ENCODE results near the gene BCL2. TPM values are rescaled to one million over a fixed set of nuclear protein-coding genes. Genes with fewer than 3 reads are reported as not detected.
"Not testable (repeated sequence)": the region's sequence is repeated elsewhere in the genome, so short reads cannot be mapped to it uniquely, and the experiment has no call there.

BCL2 gene
- total and polyA plus RNA-seq, 5 donors = 2.7 to 7.7 (median 4.0) TPM

DNA sequence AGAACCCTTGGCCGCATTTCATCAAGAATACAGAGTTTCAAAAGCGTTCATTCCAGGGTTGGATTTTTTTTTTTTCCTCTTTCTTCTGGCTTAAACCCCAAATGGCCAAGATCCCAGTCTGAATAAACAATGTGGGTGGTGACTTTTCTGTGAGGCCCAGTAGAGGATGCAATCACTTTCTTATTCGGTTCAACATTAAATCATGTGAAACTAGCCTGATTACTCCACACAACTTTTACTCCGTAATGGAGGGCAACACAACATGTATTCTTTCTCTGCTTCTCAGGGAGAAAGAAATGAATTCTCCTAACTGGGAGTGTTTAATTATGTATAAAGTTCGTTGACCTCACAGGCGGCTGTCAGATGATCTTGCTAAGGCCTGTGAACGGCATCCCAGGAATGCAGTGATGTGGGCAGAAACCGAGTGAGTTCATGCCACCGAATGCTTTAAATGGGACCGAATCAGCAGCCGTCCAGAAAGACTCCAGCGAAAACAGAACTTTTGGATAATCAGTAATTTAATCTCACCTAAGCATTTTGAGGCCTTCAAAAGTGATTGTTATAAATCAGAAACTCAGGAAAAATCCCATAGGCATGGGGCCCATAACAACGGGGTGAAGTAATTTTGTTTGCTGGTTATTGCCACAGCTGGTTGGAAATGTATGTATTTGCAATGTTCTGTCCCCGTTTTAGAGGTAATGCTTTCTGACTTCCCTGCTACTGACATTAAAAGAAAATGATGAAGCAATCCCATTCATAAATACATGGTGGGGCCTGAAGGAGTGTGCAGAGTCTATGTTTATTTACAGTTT is 81.5 kb downstream of the BCL2 start:
- Histone ChIP-seq H3K27ac (ENCODE audit: low read length) (peak overlapping the region; percentile 90), H3K27me3 (ENCODE audit: control insufficient read depth, insufficient read depth) (no peaks in the 10 kb centered on the region), H3K4me3 (ENCODE audit: low read length) (no peak overlapping the region), H3K9me3 (ENCODE audit: control insufficient read depth, low read length) (no peaks in the 10 kb centered on the region), H3K4me1 (ENCODE audit: control insufficient read depth, insufficient read depth, low read length) (peaks cover 4% of the 10 kb centered on the region)
- intact Hi-C loops (cut with DNase I) = no loop called here
- ATAC-seq = peak; percentile 81 to 84
- 32% methylated on average over 14 of the region's 14 CpGs for WGBS
- DNase-seq = peak in 2 of 3 donors; percentile 37 to 62

GRCh38 chr18:63236921-63237846 is 82.4 kb downstream of the BCL2 start:
- DNase-seq (peak; percentile 45 to 69 (median 65)), ATAC-seq (peak; percentile 36 to 44)
- Histone ChIP-seq H3K27ac (ENCODE audit: low read length) (peak overlapping the region; percentile 77), H3K4me3 (ENCODE audit: low read length) (no peak overlapping the region), H3K27me3 (ENCODE audit: control insufficient read depth, insufficient read depth) (no peaks in the 10 kb centered on the region), H3K9me3 (ENCODE audit: control insufficient read depth, low read length) (no peaks in the 10 kb centered on the region), H3K4me1 (ENCODE audit: control insufficient read depth, insufficient read depth, low read length) (peaks cover 4% of the 10 kb centered on the region)
- intact Hi-C loops (cut with DNase I) = no loop called here
- WGBS = 84% methylated on average over 21 of the region's 21 CpGs

- intact Hi-C loops (cut with DNase I) = no loop called here
Measured at GRCh38 chr18:63236406-63236805, 83.2 kb downstream of the BCL2 start.

DNA sequence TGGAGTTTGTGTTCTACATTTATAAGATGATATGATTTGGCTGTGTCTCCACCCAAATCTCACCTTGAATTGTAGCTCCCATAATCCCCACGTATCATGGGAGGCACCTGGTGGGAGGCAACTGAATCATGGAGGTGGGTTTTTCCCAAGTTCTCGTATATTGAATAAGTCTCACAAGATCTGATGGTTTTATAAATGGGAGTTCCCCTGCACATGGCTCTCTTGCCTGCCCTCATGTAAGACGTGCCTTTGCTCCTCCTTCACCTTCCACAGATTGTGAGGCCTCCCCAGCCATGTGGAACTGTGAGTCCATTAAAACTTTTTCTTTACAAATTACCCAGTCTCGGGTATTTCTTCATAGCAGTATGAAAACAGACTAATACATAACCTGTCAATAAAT is 83.6 kb downstream of the BCL2 start:
- H3K27me3 ChIP-seq (ENCODE audit: control insufficient read depth, insufficient read depth); ATAC-seq; DNase-seq; H3K9me3 ChIP-seq (ENCODE audit: control insufficient read depth, low read length); H3K4me1 ChIP-seq (ENCODE audit: control insufficient read depth, insufficient read depth, low read length); intact Hi-C loops (cut with DNase I); H3K4me3 ChIP-seq (ENCODE audit: low read length); H3K27ac ChIP-seq (ENCODE audit: low read length): not testable (repeated sequence)
- WGBS = 90% methylated on average over 4 of the region's 4 CpGs

More at GRCh38 chr18:63236406-63236805, 83.2 kb downstream of the BCL2 start:
- WGBS = 83% methylated on average over 14 of the region's 14 CpGs
- Histone ChIP-seq H3K9me3 (ENCODE audit: control insufficient read depth, low read length) (no peaks in the 10 kb centered on the region), H3K4me3 (ENCODE audit: low read length) (no peak overlapping the region), H3K4me1 (ENCODE audit: control insufficient read depth, insufficient read depth, low read length) (peaks cover 4% of the 10 kb centered on the region), H3K27me3 (ENCODE audit: control insufficient read depth, insufficient read depth) (no peaks in the 10 kb centered on the region), H3K27ac (ENCODE audit: low read length) (no peak overlapping the region)
- DNase-seq (peak in 2 of 3 donors; percentile 33 to 59), ATAC-seq (peak; percentile 44 to 56)

DNA sequence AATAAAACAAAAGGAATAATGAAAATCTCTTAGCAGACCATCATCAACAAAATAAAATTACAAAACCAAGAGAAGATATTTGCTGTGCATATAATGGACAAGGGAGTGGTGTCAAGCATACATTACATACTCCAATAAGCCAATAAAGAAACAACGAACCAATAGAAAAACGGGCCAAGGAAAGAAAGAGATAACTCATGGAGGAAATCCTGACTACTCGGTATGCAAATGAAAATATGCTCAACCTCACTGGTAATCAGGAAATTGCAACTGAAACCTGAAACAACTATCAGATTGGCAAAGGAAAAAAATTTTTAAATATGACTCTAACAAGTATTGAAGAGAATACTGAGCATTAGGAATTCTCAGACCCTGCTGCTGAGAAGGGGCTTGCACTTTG is 84.7 kb downstream of the BCL2 start:
- WGBS = 44% methylated on average over 3 of the region's 3 CpGs
- Histone ChIP-seq H3K9me3 (ENCODE audit: control insufficient read depth, low read length) (no peaks in the 10 kb centered on the region), H3K4me1 (ENCODE audit: control insufficient read depth, insufficient read depth, low read length) (peaks cover 4% of the 10 kb centered on the region), H3K4me3 (ENCODE audit: low read length) (no peak overlapping the region), H3K27me3 (ENCODE audit: control insufficient read depth, insufficient read depth) (no peaks in the 10 kb centered on the region), H3K27ac (ENCODE audit: low read length) (no peak overlapping the region)
- ATAC-seq (no peak), DNase-seq (no peak)
- intact Hi-C loops (cut with DNase I) = no loop called here

GRCh38 chr18:63234432-63234831 is 85.1 kb downstream of the BCL2 start:
- Histone ChIP-seq H3K4me3 (ENCODE audit: low read length) (no peak overlapping the region), H3K27ac (ENCODE audit: low read length) (no peak overlapping the region), H3K9me3 (ENCODE audit: control insufficient read depth, low read length) (no peaks in the 10 kb centered on the region), H3K27me3 (ENCODE audit: control insufficient read depth, insufficient read depth) (no peaks in the 10 kb centered on the region), H3K4me1 (ENCODE audit: control insufficient read depth, insufficient read depth, low read length) (peaks cover 4% of the 10 kb centered on the region)
- 98% methylated on average over 5 of the region's 5 CpGs for WGBS
- DNase-seq (no peak), ATAC-seq (no peak)
- intact Hi-C loops (cut with DNase I) = no loop called here

DNA sequence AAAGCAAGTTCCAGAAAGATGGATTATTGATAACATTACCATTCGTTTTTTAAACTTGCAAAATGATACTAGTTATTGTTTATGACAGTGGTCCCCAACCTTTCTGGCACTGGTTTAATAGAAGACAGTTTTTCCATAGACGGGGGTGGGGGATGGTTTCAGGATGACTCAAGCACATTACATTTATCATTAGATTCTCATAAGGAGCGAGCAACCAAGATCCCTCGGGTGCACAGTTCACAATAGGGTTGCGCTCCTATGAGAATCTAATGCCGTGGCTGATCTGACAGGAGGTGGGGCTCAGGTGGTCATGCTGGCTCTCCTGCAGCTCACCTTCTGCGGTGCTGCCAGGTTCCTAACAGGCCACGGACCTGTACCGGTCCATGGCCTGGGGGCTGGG is 86.2 kb downstream of the BCL2 start:
- intact Hi-C loops (cut with DNase I) = no loop called here
- no peaks in the 10 kb centered on the region for H3K9me3 ChIP-seq (ENCODE audit: control insufficient read depth, low read length)
- H3K27me3 ChIP-seq (ENCODE audit: control insufficient read depth, insufficient read depth) = no peaks in the 10 kb centered on the region
- H3K27ac ChIP-seq (ENCODE audit: low read length) = no peak overlapping the region
- DNase-seq = no peak
- no peak for ATAC-seq
- peaks cover 2% of the 10 kb centered on the region for H3K4me1 ChIP-seq (ENCODE audit: control insufficient read depth, insufficient read depth, low read length)
- H3K4me3 ChIP-seq (ENCODE audit: low read length) = no peak overlapping the region
- 89% methylated on average over 9 of the region's 9 CpGs for WGBS

DNA sequence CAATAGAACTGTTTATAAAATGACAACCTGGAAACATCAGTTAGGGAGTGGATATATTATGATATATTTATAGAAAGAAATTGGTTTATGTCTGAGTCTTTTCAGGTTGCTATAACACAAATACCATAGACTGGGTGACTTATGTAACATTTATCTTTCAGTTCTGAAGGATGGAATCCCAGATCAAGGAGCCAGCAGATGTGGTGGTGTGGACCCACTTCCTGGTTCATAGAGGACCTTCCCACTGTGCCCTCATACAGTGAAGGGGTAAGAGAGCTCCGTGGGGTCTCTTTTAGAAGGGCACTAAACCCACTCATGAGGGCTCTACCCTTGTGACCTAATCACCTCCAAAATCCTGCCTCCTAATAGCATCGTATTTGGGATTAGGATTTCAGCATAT is 86.7 kb downstream of the BCL2 start:
- Histone ChIP-seq H3K27me3 (ENCODE audit: control insufficient read depth, insufficient read depth) (no peaks in the 10 kb centered on the region), H3K4me3 (ENCODE audit: low read length) (no peak overlapping the region), H3K9me3 (ENCODE audit: control insufficient read depth, low read length) (no peaks in the 10 kb centered on the region), H3K27ac (ENCODE audit: low read length) (no peak overlapping the region), H3K4me1 (ENCODE audit: control insufficient read depth, insufficient read depth, low read length) (peaks cover 2% of the 10 kb centered on the region)
- ATAC-seq (no peak), DNase-seq (no peak)
- 82% methylated on average over 2 of the region's 2 CpGs for WGBS
- intact Hi-C loops (cut with DNase I) = no loop called here

- no peak overlapping the region for H3K27ac ChIP-seq (ENCODE audit: low read length)
- no peaks in the 10 kb centered on the region for H3K27me3 ChIP-seq (ENCODE audit: control insufficient read depth, insufficient read depth)
- H3K4me1 ChIP-seq (ENCODE audit: control insufficient read depth, insufficient read depth, low read length) = peaks cover 2% of the 10 kb centered on the region
- intact Hi-C loops (cut with DNase I) = no loop called here
- no peak overlapping the region for H3K4me3 ChIP-seq (ENCODE audit: low read length)
- ATAC-seq = no peak
- no peaks in the 10 kb centered on the region for H3K9me3 ChIP-seq (ENCODE audit: control insufficient read depth, low read length)
- no peak for DNase-seq
Measured at GRCh38 chr18:63229971-63230370, 89.6 kb downstream of the BCL2 start.

- WGBS = 97% methylated on average over 6 of the region's 6 CpGs
- peaks cover 5% of the 10 kb centered on the region for H3K4me1 ChIP-seq (ENCODE audit: control insufficient read depth, insufficient read depth, low read length)
- H3K27ac ChIP-seq (ENCODE audit: low read length) = no peak overlapping the region
- H3K27me3 ChIP-seq (ENCODE audit: control insufficient read depth, insufficient read depth) = no peaks in the 10 kb centered on the region
- no peak overlapping the region for H3K4me3 ChIP-seq (ENCODE audit: low read length)
- DNase-seq (no peak), ATAC-seq (no peak)
- H3K9me3 ChIP-seq (ENCODE audit: control insufficient read depth, low read length) = no peaks in the 10 kb centered on the region
- intact Hi-C loops (cut with DNase I) = no loop called here
Measured at GRCh38 chr18:63225434-63225833, 94.1 kb downstream of the BCL2 start.

DNA sequence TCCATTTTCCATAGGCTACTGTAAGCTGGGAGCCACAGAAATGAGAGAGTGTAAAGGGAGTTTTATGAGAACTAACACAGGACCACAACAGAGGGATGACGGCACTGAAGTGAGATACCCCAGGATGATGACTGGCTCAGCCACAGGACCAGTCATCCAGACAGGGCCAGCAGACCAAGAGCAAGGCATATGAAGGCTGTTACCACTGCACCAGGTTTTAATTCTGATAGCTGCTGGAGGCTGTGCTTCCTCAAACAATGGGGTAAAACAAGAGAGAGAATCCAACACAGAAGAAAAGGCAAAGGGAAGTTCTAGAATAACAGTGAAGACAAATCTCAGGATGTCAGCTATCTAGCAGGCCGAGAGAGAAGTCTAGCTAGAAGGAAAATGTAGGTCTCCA is 94.9 kb downstream of the BCL2 start:
- no peaks in the 10 kb centered on the region for H3K27me3 ChIP-seq (ENCODE audit: control insufficient read depth, insufficient read depth)
- intact Hi-C loops (cut with DNase I) = no loop called here
- peaks cover 5% of the 10 kb centered on the region for H3K4me1 ChIP-seq (ENCODE audit: control insufficient read depth, insufficient read depth, low read length)
- 88% methylated on average over 2 of the region's 2 CpGs for WGBS
- no peak for ATAC-seq
- H3K9me3 ChIP-seq (ENCODE audit: control insufficient read depth, low read length) = no peaks in the 10 kb centered on the region
- no peak overlapping the region for H3K27ac ChIP-seq (ENCODE audit: low read length)
- DNase-seq = no peak
- no peak overlapping the region for H3K4me3 ChIP-seq (ENCODE audit: low read length)

Measured in right cardiac atrium (tissue), 5 donors.